Measurements from ENCODE around the gene SMTNL1. TPM values are rescaled to one million over a fixed set of nuclear protein-coding genes. Genes with fewer than 3 reads are reported as not detected.

SMTNL1 gene, protein sequence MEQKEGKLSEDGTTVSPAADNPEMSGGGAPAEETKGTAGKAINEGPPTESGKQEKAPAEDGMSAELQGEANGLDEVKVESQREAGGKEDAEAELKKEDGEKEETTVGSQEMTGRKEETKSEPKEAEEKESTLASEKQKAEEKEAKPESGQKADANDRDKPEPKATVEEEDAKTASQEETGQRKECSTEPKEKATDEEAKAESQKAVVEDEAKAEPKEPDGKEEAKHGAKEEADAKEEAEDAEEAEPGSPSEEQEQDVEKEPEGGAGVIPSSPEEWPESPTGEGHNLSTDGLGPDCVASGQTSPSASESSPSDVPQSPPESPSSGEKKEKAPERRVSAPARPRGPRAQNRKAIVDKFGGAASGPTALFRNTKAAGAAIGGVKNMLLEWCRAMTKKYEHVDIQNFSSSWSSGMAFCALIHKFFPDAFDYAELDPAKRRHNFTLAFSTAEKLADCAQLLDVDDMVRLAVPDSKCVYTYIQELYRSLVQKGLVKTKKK
- total RNA-seq (not detected), polyA plus RNA-seq (not detected)

DNA sequence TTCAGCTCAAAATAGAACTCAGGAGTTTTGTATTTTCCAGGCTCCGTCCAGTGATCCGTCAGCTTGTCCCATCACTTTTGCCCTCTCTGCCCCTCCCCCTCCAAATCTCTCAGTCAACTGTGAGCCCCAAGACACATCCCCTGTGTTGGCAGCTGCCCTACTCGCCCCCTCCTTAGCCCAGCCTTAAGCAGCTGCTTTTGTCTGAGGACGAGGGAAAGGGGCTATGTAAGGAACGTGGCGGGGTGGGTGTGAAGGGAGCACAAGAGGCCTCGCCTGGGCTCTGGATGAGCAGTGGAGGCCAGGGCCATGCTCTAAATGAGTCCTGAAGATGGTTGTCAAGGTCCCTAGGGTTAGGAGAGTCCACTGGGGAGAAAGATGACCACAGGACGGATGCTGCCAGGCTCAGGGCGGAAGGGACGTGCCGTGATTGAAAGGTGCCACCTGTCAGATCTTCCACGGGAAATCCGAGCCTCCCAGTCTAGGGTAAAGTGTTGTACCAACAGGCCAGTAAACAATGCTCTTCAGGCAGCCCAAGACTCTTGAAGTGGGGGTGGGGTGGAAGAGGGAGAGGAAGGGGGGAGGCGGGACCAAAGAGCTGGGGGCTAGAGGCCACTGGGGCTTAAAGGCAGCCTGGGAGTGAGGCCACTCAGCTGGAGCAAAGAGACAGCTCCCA is at the start of gene SMTNL1:
Gene SMTNL1, plus strand, starts transcription at position 649 of the 673 bp plus-strand sequence. CDS start 5,048 bp downstream, outside the sequence.
- TF ChIP-seq, protein P1, sequence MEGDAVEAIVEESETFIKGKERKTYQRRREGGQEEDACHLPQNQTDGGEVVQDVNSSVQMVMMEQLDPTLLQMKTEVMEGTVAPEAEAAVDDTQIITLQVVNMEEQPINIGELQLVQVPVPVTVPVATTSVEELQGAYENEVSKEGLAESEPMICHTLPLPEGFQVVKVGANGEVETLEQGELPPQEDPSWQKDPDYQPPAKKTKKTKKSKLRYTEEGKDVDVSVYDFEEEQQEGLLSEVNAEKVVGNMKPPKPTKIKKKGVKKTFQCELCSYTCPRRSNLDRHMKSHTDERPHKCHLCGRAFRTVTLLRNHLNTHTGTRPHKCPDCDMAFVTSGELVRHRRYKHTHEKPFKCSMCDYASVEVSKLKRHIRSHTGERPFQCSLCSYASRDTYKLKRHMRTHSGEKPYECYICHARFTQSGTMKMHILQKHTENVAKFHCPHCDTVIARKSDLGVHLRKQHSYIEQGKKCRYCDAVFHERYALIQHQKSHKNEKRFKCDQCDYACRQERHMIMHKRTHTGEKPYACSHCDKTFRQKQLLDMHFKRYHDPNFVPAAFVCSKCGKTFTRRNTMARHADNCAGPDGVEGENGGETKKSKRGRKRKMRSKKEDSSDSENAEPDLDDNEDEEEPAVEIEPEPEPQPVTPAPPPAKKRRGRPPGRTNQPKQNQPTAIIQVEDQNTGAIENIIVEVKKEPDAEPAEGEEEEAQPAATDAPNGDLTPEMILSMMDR (IDR thresholded peaks at IDR 0.05; ENCODE audit: low read depth, low read length, missing input control): no peak
- TF ChIP-seq, protein P2, sequence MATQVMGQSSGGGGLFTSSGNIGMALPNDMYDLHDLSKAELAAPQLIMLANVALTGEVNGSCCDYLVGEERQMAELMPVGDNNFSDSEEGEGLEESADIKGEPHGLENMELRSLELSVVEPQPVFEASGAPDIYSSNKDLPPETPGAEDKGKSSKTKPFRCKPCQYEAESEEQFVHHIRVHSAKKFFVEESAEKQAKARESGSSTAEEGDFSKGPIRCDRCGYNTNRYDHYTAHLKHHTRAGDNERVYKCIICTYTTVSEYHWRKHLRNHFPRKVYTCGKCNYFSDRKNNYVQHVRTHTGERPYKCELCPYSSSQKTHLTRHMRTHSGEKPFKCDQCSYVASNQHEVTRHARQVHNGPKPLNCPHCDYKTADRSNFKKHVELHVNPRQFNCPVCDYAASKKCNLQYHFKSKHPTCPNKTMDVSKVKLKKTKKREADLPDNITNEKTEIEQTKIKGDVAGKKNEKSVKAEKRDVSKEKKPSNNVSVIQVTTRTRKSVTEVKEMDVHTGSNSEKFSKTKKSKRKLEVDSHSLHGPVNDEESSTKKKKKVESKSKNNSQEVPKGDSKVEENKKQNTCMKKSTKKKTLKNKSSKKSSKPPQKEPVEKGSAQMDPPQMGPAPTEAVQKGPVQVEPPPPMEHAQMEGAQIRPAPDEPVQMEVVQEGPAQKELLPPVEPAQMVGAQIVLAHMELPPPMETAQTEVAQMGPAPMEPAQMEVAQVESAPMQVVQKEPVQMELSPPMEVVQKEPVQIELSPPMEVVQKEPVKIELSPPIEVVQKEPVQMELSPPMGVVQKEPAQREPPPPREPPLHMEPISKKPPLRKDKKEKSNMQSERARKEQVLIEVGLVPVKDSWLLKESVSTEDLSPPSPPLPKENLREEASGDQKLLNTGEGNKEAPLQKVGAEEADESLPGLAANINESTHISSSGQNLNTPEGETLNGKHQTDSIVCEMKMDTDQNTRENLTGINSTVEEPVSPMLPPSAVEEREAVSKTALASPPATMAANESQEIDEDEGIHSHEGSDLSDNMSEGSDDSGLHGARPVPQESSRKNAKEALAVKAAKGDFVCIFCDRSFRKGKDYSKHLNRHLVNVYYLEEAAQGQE (IDR thresholded peaks at IDR 0.05): no peak
- no peak for TF ChIP-seq RAD21 (IDR thresholded peaks at IDR 0.05)
- no peak for TF ChIP-seq GABPA (IDR thresholded peaks at IDR 0.05 in 1 of 2, conservative IDR thresholded peaks at IDR 0.05 in 1 of 2)
- TF ChIP-seq TAF1 (conservative IDR thresholded peaks at IDR 0.05): no peak
- TF ChIP-seq SP1 (IDR thresholded peaks at IDR 0.05): no peak
- TF ChIP-seq JUND (IDR thresholded peaks at IDR 0.05): no peak
- no peak for TF ChIP-seq RXRA (IDR thresholded peaks at IDR 0.05)
- TF ChIP-seq FOXA1 (IDR thresholded peaks at IDR 0.05): no peak
- TF ChIP-seq FOXA2 (IDR thresholded peaks at IDR 0.05): no peak
- TF ChIP-seq, protein P3, sequence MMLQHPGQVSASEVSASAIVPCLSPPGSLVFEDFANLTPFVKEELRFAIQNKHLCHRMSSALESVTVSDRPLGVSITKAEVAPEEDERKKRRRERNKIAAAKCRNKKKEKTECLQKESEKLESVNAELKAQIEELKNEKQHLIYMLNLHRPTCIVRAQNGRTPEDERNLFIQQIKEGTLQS (IDR thresholded peaks at IDR 0.05): no peak
- TF ChIP-seq NR2F2 (IDR thresholded peaks at IDR 0.05): no peak
- TF ChIP-seq YY1 (IDR thresholded peaks at IDR 0.05): no peak
- no peak for TF ChIP-seq HNF4A (conservative IDR thresholded peaks at IDR 0.05)
- TF ChIP-seq HNF4G (IDR thresholded peaks at IDR 0.05): no peak
- TF ChIP-seq, protein P4, sequence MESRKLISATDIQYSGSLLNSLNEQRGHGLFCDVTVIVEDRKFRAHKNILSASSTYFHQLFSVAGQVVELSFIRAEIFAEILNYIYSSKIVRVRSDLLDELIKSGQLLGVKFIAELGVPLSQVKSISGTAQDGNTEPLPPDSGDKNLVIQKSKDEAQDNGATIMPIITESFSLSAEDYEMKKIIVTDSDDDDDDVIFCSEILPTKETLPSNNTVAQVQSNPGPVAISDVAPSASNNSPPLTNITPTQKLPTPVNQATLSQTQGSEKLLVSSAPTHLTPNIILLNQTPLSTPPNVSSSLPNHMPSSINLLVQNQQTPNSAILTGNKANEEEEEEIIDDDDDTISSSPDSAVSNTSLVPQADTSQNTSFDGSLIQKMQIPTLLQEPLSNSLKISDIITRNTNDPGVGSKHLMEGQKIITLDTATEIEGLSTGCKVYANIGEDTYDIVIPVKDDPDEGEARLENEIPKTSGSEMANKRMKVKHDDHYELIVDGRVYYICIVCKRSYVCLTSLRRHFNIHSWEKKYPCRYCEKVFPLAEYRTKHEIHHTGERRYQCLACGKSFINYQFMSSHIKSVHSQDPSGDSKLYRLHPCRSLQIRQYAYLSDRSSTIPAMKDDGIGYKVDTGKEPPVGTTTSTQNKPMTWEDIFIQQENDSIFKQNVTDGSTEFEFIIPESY (IDR thresholded peaks at IDR 0.05): no peak
- no peaks in the 10 kb centered on the region for H3K4me1 ChIP-seq (ENCODE audit: control insufficient read depth in 4 of 4, insufficient read depth in 4 of 4, low read length in 3 of 4)
- no peaks in the 10 kb centered on the region for H3K36me3 ChIP-seq (ENCODE audit: control insufficient read depth in 4 of 4, insufficient read depth in 3 of 4, low read depth in 1 of 4, low read length in 3 of 4)
- no peak within 1 kb of the TSS for H3K9ac ChIP-seq (ENCODE audit: low read depth in 1 of 2, low read length in 2 of 2)
- H3K27ac ChIP-seq (ENCODE audit: low read depth in 1 of 2, low read length in 2 of 2): no peak within 1 kb of the TSS
- DNase-seq (ENCODE audit: low spot score): no peak
- WGBS: 90% methylated on average over 14 of the region's 14 CpGs
- H3K27me3 ChIP-seq (ENCODE audit: control insufficient read depth in 4 of 4, insufficient read depth in 4 of 4, low read length in 3 of 4): no peaks in the 10 kb centered on the region
- no peaks in the 10 kb centered on the region for H3K9me3 ChIP-seq (ENCODE audit: control insufficient read depth in 4 of 4, low read length in 3 of 4)
- no peak within 1 kb of the TSS for H3K4me3 ChIP-seq (ENCODE audit: low read depth in 1 of 3, low read length in 3 of 3)
